NCI-H1694 treated with DMSO at 0.1 percent for 48 hours (cell line): ENCODE data around the gene NSMF.
"Not testable (repeated sequence)": the region's sequence is repeated elsewhere in the genome, so short reads cannot be mapped to it uniquely, and the experiment has no call there.

Experiments
- DNase-seq: peaks from one replicate; lab custom pipeline; 2025; lab: John Stamatoyannopoulos, UW

NSMF gene

DNA sequence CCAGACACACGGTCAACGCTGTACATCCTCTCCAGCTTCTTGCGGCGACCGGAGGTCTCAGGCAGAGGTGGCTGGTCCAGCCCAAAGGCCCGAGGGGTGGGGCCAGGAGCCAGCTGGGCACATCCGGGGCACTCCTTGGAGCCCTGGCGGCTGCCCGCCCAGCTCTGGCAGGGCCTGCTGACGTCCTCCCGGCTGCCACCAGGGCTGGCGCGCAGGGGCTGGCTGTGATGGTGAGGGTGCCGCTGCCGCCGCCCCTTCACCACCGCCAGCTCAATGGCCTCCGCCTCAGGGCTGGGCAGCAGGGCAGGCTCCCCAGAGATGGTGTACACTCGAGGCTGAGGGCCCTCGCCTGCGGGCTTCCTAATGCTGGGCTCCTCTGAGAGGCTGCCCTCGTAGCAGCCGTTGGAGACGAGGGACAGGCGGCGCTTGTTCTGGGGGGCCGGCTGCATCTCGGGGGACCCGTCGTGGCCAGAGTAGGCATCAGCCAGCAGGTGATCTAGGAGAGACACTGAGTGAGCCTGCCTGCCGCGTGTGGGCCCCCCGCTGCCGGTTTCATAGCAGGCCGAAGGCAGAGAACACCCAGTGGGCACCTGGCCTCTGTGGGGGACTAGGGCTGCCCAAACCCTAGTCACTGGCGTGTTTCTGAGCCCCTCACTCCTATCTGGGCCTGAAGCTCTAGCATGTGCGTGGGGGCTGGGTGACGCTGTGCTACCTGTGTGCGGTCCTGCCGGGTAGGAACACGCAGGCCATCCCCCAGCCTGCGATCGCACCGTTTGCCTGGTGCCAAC, 1.5 kb downstream of the NSMF start:
- DNase-seq: no peak

GRCh38 chr9:137456864-137457405, 2.2 kb downstream of the NSMF start:
- DNase-seq: no peak

DNA sequence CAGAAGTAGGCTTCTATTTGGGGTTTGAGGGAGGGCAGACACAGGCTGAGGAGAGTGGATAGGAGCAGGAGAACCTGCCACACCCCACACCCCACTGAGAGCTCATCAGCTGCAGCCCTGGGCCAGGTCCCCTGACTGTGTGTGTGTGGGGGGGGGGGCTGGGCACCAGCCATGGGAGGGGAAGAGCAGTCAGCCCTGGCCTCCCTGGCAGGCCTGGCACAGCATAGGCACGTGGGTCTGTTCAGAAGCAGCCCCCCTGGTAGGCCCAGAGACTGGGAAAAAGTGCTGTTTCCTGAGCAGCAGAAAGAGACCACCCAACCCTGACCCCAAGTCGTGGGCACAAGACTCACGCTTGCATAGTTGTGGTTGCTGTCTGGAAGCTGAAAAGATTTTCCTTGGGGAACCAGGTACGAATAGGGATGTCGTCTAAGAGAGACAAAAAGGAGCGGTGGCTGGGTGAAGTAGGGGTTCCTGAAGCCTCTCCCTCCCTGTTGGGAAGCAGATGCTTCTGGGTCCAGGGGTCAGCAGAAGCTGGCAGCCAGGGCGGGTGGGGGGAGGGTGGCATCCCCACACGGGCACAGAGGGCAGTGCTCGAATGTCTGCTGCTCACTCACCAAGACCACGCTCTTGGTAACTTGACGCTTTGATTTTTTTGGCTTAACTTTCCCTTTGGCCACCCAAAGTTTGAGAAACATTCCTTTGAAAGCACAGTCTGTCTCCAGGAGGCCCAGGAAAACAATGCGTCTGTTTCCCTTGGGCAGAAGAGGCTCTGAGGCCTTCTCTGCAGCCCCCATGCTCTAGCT, 2.9 kb downstream of the NSMF start:
- DNase-seq: no peak

- no peak for DNase-seq
Measured at GRCh38 chr9:137455359-137455991, 3.7 kb downstream of the NSMF start.

DNA sequence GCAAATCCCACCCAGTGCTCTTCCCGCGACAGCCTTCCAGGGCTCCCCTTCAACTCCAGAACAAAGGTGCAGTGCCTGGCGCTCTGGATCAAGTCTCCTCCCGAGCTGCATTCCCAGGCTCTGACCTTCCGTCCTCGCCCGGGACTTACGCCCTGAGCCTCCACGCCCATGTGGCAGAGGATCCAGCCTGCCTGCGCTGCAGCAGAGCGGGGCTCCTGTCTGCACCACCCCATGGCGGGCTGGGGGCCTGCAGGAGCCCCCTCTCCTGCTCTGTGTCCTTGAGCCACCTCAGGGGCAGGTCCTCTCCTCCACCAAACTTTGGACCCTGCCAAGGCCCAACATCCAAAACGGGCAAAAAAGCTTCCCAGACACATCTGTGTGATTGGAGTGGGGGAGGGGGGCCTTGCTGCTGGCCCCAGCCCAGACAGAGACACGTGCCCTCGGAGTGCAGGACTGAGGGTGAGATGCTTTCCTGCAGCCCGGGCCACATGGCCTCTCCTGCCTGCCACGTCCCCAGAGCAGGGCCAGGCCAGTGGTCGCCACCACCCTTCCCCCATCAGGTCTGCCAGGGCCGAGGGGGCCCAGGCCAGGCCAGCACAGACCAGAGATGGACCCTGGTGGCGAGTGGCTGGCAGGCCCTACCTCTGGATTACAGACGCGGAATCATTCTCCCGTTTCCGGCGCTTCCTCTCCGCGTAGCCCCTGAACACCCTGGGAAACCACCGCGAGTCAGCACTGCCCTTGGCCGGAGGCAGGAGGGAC, 4.4 kb downstream of the NSMF start:
- no peak for DNase-seq

GRCh38 chr9:137454145-137454596, 5.0 kb downstream of the NSMF start:
- DNase-seq: no peak

DNA sequence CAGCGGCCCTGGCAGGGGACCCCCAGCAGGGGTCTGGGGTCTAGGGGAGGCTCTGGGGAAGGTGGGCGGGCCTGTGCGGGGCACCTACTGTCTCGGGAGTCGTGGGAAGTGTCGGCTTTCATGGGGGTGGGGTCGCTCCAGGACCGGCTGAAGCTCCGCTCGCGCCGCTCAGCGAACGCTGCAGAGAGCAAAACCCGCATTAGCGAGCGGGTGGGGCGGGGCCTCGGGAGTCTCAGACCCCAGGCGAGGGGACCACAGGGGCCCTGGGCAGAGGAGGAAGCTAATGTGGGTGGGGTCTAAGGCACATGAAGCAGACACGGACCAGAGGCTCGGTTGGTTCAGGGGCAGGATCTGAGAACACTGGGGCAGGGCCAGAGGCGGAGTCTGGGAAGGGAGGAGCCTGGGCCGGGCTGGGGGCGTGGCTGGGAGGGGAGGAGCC, 5.5 kb downstream of the NSMF start:
- DNase-seq: no peak

DNA sequence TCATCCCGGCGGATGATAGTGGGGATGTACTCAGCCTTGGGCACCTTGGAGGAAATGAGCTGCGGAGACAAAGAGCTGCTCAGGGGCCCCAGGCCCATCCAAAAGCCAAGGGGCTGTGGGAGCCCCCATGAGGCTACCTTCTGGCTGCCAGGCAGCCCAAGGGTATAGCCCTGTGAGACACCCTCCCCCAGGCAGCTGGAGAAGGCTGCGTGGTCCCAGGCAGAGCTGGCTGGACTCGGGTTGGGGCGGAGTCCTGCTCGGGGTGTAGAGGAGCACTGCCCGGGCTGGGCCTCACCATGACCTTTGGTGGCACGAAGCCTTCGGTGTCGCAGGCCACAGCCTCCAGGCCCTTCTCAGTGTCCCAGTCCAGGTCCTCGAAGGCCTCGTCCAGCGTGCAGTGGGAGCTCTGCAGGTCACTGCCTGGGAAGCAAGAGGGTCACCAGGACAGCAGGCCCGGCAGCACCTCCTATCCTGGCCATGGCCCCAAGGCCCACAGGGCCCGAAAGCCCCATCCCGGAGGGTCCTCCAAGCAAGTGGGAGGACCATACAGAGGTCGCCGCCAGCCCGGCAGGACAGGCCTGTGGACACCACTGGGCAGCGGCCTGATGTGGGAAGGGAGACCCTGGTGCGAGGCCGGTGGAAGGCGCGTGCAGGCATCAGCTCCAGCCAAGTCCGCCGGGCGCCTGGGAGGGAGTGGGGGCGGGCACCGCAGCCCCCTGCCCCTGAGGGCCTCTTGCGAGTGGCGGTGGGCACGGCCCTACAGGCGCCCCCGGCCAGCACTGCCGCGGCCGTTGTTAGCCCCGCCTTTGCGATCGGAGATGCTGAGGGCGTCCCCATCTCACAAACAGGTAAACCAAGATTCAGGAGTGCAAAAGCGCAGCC, 6.1 kb downstream of the NSMF start:
- DNase-seq: no peak

DNA sequence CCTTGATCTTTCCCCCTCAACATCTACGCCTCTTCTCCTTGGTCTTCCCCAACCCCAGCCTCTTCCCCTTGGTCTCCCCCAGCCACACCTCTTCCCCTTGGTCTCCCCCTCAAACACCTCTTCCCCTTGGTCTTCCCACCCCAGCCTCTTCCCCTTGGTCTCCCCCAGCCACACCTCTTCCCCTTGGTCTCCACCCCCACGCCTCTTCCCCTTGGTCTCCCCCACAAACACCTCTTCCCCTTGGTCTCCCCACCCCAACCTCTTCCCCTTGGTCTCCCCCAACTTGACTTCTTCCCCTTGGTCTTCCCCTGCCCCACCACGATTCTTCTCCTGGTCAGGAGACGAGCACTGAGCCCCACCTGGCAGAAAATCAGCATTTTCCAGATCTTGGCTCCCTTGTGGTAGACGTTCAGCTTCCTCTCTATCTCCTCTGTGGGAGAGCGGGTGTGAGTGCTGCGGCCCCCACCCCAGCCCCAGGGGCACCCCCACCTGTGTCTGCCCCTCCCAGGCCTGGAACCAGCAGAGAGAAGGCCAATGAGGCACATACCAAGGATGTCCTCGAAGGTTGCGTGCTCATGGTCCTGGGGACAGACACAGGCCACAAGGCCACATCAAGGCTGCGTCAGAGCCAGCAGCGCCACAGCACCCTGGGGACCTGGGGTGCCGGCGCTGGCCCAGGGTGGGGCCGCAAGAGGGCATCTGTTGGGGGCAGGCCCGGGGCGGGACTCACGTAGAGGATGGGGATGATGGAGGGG, 7.0 kb downstream of the NSMF start:
- no peak for DNase-seq

DNA sequence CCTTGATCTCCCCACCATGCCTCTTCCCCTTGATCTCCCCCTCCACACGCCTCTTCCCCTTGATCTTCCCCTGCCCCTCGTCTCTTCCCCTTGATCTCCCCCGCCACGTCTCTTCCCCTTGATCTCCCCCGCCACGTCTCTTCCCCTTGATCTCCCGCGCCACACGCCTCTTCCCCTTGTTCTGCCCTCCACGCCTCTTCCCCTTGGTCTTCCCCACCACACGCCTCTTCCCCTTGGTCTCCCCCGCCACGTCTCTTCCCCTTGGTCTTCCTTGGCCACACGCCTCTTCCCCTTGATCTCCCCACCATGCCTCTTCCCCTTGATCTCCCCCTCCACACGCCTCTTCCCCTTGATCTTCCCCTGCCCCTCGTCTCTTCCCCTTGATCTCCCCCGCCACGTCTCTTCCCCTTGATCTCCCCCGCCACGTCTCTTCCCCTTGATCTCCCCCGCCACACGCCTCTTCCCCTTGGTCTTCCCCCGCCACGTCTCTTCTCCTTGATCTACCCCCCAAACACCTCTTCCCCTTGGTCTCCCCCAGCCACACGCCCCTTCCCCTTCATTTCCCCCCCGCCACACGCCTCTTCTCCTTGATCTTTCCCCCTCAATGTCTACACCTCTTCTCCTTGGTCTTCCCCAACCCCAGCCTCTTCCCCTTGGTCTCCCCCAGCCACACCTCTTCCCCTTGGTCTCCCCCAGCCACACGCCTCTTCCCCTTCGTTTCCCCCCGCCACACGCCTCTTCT, 7.7 kb downstream of the NSMF start:
- not testable (repeated sequence) for DNase-seq

DNA sequence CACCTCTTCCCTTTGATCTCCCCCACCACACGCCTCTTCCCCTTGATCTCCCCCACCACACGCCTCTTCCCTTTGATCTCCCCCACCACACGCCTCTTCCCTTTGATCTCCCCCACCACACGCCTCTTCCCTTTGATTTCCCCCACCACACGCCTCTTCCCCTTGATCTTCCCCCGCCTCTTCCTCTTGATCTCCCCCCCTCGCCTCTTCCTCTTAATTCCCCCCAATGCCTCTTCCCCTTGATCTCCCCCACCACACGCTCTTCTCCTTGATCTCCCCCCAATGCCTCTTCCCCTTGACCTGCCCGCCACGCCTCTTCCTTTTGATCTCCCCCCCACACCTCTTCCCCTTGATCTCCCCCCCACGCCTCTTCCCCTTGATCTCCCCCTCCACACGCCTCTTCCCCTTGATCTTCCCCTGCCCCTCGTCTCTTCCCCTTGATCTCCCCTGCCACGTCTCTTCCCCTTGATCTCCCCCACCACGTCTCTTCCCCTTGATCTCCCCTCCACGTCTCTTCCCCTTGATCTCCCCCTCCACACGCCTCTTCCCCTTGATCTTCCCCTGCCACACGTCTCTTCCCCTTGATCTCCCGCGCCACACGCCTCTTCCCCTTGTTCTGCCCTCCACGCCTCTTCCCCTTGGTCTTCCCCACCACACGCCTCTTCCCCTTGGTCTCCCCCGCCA, 8.5 kb downstream of the NSMF start:
- DNase-seq: not testable (repeated sequence)

DNA sequence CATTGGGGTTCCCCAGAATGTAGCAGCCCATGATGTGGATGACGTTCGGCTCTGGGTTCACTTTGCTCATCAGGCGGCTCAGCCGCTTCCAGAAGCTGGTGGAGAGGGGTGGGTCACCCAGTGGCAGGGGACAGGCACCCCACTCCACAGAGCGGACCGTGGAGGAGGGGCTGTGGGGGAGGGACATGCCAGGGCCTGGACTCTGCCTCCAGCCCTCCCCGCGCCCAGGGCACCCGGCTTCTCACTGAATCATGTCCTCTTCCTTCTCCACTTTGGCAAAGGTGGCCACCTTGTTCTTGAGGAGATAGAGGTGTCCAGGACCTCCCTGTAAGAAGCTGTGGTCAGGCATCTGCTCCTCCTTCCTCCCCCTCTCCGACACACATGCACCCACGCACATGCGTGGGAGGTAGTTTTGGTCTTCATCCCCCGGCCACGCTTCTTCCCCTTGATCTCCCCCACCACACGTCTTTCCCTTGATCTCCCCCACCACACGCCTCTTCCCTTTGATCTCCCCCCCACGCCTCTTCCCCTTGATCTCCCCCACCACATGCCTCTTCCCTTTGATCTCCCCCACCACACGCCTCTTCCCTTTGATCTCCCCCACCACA, 9.1 kb downstream of the NSMF start:
- DNase-seq: no peak

DNA sequence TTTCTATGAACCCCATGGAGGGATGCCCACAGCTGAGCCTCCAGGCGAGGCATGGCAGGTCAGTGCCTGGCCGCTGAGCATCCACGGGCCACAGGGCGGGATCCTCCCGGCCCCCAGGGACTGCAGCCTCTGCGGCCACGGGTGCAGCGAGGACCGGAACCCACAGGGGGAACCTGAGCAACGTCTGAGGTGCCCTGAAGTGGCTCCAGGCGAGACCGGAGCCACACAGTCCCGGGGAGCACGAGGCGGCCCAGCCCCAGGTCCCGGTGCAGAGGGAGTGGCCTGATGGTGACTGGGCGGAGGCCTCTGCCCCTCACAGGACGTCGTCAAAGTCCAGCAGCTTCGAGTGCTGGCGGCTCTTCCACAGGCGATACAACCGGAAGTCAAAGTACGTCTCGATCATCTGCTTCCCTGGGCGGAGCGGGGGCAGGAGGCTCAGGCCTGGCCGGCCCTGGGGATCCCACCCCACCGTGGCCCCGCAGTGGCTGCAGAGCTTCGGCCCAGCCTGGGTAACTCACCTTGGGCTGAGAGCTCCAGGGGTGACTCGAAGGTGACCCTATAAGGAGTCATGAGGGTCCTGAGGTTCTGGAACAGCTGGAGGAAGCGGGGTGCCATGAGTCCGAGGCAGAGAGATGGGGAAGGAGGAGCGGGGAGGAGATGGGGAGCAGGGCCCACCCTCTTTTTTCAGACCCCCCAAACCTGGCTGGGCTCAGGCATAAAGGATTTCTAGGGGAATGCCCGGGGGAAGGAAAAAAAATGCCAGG, 9.9 kb downstream of the NSMF start:
- no peak for DNase-seq

- DNase-seq: no peak
Measured at GRCh38 chr9:137448602-137448962, 10.6 kb downstream of the NSMF start.

- no peak for DNase-seq
Measured at GRCh38 chr9:137447722-137448601, 11.2 kb downstream of the NSMF start.

DNA sequence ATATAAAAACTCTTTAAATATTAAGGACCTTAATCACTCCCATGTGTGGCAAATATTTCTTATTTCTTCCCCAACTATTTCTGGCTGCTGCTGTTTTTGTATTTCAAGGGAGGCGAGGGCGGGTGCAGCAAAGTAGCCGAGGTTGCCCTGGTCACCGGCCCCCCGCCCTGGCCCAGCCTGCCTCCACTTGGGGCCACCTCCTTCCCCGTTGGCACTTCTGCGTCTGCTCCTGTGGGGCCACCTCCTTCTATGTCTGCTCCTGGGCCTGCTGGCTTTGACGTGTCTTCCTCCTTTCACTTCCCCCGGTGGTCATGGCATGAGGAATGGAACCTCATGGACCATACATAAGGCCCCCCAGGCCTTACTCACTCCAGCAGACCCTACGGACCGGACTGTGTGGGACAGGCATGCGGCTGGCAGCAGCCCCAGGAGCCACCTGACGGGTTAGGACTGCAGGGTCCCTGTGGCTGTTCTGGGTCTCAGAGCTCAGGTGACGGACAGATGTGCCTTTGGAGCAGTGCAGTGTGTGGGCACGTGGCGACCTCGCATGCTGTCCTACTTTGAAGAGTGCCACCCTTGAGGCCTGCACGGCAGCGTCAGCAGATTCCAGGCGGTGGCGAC, 12.2 kb downstream of the NSMF start:
- DNase-seq: no peak
